AG08396 (cell line): ENCODE measurements around the gene ZNF407.

Source experiments
- DNase-seq: peaks from one replicate; pipeline ENCODE4 v3.0.0; 2012; ENCODE audit warnings: low spot score, mixed read lengths

Gene ZNF407

DNA sequence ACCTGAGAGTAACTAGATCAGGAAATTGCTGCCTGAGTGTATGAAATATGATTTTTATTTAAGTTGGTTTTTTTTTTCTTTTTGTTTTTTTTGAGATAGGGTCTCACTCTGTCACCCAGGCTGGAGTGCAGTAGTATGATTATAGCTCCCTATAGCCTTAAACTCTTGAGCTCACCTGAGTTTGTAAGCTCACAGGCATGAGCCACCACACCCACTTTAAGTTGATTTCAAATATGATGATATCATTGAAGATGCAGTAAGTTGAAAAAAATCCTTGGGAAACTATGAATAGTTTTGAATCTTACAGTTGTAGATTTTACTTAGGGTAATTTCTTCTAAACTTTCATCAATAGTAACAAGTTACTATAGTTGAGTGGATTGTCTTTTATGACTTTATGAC lies 234.7 kb downstream of the ZNF407 start:
- no peak for DNase-seq

DNA sequence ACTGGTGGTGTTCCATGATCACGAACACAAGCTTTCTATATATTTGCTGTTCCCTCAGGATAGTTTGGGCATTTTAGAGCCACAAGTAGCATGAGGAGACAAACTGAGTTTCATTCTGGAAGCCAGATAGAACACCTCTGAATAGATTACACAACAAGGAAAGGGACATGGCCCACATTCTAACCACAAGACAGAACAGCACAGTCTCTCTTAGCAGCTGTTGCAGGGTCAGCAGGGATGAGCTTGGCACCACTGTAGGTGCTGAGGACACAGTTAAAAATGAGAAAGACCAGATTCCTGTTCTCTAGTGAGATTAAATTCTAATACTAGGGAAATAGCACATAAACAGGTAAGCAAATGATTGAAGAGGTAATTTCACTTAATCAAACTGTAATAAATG lies 235.3 kb downstream of the ZNF407 start:
- DNase-seq, result no peak

DNA sequence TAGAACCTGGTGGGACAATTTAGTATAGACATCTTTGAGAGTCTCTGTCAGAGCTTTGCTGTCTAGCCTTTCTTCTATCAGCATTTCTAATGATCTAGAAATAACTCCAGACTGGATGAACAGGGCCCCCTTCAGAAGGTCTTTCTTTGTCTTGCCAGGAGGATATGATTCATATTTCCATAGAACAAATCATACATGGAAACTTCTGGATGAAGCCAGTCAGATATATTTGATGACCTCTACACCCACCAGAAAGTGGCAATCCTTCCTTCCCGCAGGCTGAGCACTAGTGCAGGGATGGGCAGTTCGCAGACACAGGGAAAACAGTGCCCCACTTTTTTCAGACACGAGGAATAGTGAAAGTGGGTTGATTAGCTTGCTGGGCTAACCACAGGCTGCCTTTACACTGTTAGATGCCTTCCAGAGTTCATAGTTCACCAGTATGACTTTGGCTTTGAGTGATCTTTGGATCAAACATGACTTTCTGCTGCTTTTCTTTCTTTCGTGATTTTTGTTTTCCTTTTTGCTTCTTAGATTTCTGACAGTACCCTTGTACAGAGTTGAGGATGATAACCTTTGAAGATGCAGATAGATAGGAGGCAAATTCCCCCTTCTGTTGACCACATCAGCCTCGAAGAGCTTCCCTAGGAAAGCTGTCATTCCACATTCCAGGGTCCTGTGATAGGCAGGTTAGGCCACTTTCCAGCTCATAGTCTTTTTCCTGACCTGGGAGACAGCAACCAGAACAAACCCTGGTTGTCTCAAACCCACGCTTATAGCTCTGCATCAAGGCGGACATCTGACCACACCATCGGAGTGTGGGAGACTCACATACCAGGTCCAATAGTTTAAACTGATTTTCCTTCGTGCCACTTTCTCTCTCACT lies 237.0 kb downstream of the ZNF407 start:
- no peak for DNase-seq

DNA sequence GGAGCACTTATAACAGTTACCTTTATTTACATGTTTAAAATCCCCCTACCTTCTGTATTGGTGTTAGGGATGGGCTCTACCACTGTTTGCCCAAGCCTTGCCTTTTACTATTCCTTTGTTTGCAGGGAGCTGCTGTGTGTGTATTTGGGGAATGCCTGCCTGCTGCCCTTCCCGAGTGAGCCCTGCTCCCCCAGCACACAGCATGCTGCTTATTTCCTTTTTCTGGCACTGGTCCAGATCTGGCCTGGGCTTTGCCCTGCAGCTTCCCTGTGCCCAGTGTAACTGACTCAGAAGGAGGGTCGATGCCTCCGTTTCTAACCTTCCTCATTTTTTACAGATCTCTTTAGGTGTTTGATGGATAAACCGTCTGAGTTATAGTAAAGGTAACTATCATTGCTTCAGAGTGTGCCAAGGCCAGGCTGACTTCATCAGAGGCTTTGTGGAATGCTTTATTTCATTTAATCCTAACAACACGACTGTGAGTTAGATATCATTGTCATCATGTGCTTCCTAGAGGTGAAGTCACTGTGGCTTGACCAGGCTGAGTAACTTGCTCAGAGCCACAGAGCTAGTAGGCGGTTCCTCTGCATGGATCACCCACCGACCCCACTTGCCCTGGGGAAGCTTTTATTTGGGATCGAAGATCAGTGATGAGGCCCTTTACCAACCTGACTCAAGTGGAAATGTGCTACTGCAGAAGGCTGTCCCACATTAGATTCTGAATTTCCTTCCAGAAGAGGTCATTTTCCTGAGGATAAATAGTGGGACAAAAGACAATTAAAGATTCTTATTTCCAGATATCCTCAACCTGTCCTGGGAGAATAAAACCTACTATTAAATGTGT lies 238.8 kb downstream of the ZNF407 start:
- DNase-seq, result peak; percentile 20

DNA sequence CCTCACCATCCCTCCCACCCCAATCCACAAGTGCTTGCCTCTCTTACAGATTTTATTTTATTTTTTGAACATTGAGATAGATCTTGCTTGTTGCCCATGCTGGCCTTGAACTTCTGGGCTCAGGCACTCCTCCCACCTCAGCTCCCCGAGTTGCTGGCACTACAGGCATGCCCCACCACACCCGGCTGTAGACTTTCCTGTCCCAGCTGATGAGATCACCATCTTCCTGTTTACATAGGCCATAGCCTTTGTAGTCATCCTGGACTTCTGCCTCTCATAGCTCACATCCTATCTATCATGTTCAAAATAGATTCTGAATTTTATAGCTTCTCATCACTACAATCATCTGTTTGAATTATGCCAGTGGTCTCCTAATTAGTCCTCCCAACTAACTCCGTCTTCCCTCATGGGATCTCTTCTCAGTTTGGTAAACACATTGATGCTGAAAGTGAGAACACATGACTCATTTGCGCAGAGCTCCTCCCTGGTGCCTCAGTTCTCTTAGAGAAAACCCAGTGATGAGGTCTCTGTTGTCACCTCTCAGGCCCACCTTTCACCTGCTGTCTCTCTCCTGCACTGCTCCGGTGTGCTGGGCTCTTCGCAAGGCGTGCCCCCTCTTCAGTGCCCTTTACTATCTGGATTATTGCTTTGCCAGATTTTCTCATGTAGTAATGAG lies 243.0 kb downstream of the ZNF407 start:
- DNase-seq, result peak; percentile 49

DNA sequence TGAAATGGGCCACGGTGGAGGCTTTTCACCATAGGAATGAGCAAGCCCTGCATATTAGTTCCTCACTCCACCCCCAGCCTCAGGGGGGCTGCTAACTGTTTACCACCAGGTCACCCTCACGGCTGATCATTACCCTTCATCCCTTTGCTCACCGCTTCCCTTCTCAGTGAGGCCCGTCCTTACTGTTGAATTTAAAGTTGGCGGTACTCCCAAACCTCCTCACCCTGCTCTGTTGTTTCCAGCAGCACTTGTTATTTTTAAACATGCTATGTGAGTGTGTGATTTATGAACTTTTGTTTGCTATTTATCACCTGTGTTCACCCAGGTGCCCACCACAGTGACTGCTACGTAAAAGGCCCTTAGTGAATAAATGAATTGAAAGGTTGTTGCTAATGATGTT lies 243.6 kb downstream of the ZNF407 start:
- DNase-seq, result no peak

DNA sequence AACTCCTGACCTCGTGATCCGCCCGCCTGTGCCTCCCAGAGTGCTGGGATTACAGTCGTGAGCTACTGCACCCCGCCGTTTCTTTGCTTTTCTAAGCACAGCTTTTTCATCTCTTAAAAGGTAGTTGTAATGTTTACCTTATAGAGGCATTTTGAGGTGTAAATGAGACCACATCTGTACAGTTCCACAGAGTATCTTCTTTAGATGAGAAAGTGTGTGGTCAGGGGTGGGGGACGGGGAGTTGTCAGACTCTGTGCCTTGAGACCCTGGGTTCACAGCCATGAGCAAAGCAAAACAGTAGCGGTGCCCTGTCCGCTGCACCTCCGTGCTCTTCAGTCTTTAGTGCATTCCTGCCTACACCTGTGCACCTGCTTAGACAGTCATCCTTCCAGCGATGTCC lies 251.6 kb downstream of the ZNF407 start:
- no peak for DNase-seq

DNA sequence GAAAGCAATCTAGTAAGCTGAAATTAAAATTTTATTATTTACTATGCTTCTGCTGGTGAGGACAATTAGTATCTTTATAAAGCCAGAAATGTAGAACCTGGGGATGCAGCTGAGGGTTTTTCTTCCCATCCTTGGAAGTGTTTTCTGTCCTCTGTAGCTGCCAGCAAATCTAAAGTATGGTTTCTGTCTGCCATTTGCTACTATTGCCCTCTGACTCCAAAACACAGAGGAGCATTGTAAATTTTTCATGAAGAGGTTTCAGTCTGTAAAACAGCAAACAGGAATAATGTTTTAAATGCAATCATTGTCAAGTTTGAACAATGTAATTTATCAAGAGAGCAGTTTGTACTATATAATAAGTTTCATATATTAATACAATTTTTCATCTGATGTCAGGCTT lies 258.8 kb downstream of the ZNF407 start:
- DNase-seq, result no peak

DNA sequence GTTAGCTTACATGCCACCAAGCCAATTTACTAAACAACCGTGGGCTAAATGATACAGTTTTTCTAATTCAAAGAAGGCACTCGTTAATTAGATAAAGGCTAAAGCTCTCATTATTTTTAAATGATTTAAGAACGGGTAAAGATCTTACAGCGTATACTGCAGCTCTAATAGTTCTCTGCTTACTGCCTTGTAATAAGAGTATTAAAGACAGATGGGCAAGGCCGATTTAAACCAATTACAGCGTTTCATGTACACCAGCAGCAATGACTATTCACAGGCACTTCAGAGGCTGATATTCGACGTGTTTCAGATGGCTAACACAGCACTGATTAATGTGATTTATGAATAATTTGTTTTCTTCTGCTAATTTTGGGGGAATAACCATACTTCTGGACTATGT lies 259.3 kb downstream of the ZNF407 start:
- no peak for DNase-seq

DNA sequence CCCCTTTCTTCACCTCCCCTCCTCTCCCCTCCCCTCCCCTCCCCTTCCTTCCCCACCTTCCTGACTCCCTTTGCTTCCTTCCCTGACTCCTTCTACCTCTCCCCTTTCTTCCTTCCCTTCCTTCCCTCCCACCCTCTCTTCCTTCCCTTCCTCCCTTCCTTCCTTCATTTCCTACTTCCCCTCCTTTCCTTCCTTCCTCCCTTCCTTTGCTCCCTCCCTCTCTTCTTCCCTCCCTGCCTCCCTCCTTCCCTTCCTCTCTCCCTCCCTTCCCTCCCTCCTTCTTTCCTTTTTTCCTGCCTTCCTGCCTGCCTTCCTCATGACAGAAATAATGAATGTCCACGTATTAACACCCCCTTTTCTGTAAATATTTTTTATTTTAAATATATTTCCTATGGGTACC lies 260.2 kb downstream of the ZNF407 start:
- no peak for DNase-seq

DNA sequence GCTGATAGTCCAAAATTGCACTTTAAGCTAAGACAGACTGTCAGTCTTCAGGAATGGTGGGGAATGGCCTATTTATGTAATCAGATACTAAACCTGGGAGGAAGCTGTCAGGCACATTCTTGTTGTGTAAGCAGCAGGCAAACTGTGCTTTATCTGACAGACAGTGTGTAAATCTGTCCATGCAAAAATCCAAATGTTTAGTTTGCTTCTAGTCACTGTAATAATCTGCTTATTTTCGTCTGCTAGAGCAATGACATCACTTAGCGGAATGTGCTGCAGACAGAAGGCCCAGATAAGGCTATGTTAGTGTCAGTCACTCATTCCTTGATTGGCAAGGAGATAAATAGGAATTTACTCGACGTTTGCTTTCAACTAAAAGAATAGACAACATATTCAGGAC lies 263.5 kb downstream of the ZNF407 start:
- peak; percentile 18 for DNase-seq

DNA sequence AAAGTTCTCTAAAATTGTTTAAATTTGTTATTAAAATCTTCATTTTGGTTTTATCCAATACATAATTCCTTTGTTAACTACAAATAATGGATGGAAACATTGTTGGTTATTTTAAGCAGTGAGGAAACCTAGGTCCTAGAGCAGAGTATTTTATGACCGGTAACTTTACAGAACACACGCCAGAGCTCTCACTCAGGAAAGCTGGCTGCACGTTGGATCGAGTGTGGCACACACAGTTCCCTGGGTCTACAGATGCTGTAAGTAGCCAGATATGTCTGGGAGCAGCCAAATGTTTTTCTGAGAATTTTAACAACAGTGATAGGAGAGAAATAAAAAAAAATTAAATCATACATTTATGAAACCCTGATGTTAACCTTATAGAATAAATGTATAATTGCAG lies 264.4 kb downstream of the ZNF407 start:
- no peak for DNase-seq

DNA sequence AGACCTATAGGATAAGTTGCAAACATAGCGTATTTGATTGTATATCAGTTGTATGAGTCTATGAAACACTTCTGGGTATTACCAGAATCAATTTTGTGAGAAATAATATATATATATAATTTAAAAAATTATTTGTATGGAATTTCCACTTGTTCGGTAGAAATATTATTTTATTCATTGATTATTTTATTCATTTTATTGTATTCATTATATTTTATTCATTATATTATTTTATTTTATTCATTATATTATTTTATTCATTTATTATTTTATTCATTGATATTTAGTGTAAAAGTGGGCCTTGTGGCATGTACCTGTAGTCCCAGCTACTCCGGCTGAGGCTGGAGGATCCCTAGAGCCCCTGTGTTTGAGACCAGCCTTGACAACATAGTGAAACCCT lies 268.9 kb downstream of the ZNF407 start:
- DNase-seq, result no peak

DNA sequence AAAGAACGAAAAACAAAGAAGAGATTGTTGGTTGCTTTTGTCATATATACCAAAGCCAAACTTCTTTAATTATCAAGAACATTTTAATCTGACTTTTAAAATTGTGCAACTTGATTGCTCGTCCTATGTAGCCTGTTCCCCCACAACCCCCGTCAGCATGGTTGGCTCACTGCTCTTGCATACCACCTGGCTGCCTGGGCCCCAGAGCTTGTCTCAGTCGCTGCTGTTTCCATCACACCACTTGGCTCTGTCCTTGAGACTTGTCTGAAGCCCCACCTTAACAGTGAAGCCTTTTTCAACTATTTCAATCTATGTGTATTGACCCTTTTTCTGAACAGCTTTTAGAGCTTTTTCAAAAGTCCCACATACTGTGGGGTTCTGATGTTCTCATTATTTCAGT lies 270.8 kb downstream of the ZNF407 start:
- no peak for DNase-seq

DNA sequence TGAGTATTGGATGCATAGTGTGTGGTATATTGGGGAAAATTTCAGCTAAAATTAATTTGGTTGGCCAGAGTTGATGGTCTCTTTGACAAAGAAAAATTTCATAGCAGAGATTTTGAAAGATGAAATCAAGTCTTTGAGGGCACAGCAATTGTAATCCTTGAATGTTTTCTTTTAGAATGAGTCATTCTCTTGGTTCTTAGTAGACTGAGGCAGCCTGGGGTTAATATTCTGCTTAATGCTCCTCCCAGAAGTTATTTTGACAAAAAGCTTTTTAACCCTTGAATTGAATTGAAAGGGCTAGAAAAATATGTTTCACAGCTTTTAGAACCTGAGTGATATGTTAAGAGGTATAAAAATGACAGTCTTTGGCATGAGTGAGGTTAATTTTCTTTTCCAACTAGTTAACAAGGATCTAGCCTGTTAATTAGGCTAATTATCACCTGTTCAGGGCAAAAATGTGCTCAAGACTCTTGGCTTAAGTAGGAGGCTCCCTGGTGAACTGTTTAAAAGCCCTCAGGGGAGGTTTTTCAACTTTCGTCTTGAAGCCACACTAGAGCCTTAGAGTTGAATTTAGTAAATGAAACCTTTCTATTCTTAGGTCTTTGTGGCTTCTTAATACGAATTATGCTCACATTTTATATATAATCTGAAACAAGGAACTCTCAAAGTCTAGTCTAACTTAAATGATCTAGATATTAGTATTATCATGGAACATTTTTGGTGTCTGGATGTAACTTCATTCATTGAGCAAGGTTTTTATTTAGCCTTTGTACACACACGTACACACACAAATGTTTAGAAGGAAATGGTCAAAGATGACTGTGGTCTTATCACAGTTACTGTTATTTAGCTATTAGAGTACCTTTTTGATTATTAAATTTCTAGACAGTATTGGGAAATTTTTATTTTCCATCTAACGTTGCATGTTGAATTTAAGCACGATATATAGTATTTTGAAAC lies 272.5 kb downstream of the ZNF407 start:
- DNase-seq, result no peak

DNA sequence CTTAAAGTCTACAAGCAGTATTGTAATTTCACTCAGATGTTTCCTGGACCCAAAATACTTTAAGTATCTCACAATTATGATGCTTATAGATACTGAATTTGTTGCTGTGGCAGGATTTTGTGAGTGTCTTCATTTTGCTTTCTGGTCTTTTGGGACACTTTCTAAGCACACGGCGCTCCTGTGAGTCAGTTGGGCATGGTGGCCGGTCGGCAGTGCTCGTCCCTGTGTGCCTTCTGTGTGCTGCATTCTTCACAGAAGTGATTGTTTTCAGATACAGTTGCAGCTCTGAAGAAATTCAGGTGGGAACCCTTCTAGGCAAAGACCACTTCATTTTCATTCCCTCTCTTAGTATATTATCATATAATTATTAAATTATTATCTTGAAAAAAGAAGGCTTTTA lies 273.3 kb downstream of the ZNF407 start:
- DNase-seq, result no peak

DNA sequence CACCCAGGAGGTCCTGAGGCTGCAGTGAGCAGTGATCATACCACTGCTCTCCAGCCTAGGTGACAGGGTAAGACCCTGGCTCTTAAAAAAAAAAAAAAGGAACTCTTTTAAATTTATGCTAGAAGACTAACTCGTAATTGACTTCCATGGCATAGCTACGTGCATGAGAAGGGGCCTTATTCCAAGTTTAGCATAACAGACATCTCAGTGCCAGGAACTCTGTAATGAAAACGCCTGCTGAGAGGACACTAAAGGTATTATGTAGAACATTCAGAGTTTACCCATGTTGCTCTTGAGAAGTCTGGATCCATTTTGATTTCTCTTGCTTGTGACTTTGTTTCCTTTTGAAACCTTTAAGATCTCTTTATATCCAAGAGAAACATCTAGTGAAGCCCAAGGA lies 276.0 kb downstream of the ZNF407 start:
- DNase-seq, result no peak

DNA sequence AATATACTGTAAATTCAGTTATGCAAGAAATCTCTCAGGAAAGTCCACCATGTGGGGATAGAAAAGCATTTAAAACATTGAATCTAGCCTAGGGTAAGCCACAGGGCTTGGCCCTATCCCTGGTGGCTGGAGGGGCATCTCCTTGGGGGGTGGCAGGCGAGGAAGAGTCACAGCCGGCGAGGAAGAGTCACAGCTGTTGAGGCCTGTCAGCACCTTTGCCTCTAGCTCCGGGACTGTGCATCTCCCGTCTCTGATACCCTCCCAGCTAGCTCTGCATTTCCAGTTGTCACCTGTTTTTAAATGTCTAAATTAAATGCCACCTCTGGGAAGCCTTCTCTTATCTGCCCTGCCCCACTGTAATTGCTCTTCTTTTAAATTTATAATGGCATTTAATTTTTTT lies 276.7 kb downstream of the ZNF407 start:
- no peak for DNase-seq

DNA sequence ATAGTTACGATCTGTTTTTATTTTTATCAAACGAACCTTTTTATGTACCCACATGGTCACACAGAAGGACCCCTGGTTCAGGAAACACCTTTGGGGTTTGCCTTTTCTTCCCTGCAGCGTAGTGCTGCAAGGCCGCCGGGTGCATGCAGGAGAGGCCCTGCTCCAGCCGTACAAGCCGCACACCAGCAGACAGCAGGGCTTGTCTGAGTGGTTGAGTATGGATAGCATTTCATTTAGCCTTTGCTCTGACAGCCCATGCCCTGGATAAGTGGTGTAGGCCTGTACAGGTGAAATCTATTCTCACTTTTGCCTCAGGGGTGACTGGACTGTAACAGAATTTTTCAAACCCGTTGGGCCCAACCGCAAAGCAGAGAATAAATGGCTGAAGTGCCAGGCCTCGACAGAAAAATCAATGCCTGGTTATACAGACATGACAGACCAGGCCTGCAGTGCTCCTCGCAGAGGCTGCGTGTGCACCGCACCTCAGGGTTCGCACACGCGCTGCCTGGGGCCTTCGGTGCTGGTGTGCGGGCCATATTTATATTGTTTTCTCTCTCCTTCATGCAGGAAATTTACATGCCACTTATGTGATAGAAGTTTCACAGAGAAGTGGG lies 279.1 kb downstream of the ZNF407 start:
- DNase-seq, result no peak

DNA sequence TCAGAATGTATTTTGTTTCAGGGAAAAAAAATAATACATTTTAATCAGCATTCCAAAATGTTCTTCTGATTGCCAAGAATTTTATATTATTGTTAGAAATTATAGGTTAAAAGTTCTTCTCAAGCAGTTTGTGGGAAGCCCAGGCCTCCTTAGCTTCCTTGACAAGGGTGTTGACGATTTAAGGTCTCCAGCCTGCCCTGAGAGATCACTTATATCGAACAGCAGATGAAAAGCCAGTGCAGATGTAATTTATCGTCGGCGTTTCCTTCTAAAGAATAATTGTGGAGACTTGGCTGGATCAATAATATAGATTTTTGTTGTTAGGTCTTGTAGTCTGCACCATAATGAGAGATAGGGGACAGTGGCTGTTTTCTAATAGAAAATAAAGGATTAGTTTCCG lies 280.6 kb downstream of the ZNF407 start:
- DNase-seq, result no peak

DNA sequence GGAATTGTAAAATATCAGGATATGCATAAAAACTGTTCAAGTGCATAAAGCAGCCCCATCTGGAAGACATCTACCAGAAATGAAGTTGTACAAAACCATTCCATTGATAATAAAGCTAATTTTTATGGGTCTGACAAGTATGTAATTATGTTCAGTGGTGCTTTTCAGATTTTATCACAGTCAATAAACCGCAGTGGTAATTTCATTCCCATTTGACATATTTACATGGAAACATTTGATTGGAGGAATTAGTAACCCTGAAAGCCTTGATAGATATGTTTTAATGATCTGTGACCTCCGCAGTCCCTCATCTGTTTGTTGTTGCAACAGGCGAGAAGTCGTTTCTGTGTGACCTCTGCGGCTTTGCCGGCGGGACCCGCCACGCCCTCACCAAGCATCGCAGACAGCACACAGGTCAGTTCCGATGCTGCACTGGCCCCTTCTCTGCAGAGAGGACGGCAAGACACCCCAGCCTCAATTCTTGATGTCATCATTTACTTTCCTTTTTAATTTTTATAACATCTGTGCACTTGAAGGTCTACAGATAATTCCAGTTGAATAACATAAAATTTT lies 283.1 kb downstream of the ZNF407 start:
- no peak for DNase-seq
